Panc1 (cell line): ENCODE results near the gene KLHL8. TPM values are rescaled to one million over a fixed set of nuclear protein-coding genes. Genes with fewer than 3 reads are reported as not detected.

Source experiments
- ATAC-seq: fragments of 200-7000 bp; cut with Tn5 transposase; 2 replicates; pipeline ENCODE4 v1.9.1; 2020; ENCODE audit warnings: mild to moderate bottlenecking, moderate library complexity
- BruUV-seq: library from RNA; stranded (reverse); fragments of 400-500 nt; replicated peaks from 2 replicates; lab custom pipeline; 2021; lab: Mats Ljungman, UMichigan
- CTCF ChIA-PET: fragments of 300-600 bp; sonication (Branson Sonifier 250); formaldehyde crosslinking; loops from one replicate; lab custom pipeline; 2022; ENCODE audit warnings: antibody characterized with exemption; lab: Charles Lee
- POLR2A ChIA-PET: fragments of 300-600 bp; sonication (Branson Sonifier 250); formaldehyde crosslinking; loops from one replicate; lab custom pipeline; 2022; ENCODE audit warnings: antibody characterized with exemption; lab: Charles Lee
- DNase-seq: peaks from one replicate; pipeline ENCODE4 v3.0.0-alpha.2; 2010; ENCODE audit warnings: low read depth, low spot score
- H3K27ac ChIP-seq: 2 replicates; pipeline ENCODE4 v1.5.1; 2011; ENCODE audit warnings: mild to moderate bottlenecking, low read length, inconsistent platforms
- H3K27me3 ChIP-seq: fragments of 200-500 bp; sonication (Bioruptor generic); 2 replicates; pipeline ENCODE4 v1.6.0; 2014; ENCODE audit warnings: low read length, inconsistent platforms; ENCODE audit not compliant: control insufficient read depth, insufficient read depth
- H3K36me3 ChIP-seq: fragments of 200-500 bp; sonication (Bioruptor generic); 2 replicates; pipeline ENCODE4 v1.5.1; 2014; ENCODE audit warnings: inconsistent platforms, mild to moderate bottlenecking, low read length, moderate library complexity; ENCODE audit not compliant: control insufficient read depth, insufficient read depth
- H3K4me1 ChIP-seq: 2 replicates; pipeline ENCODE4 v1.5.1; 2011; ENCODE audit warnings: inconsistent platforms, mild to moderate bottlenecking, low read length, moderate library complexity; ENCODE audit not compliant: control insufficient read depth, insufficient read depth
- H3K4me3 ChIP-seq, 2 experiments: 2 replicates each; pipeline ENCODE4 v1.5.1; 2011 to 2012; ENCODE audit warnings: low read depth in 2 of 2, low read length in 2 of 2, mild to moderate bottlenecking in 2 of 2, inconsistent platforms in 1 of 2, moderate library complexity in 1 of 2
- H3K9me3 ChIP-seq: fragments of 200-500 bp; sonication (Bioruptor generic); 2 replicates; pipeline ENCODE4 v1.5.1; 2014; ENCODE audit warnings: low read depth, mild to moderate bottlenecking, inconsistent platforms, low read length, moderate library complexity; ENCODE audit not compliant: control insufficient read depth, insufficient read depth
- POLR2AphosphoS5 ChIP-seq: IDR thresholded peaks from 2 replicates; pipeline ENCODE4 v1.6.1; 2012; ENCODE audit warnings: mild to moderate bottlenecking, low read depth, low read length, moderate library complexity
- SIN3A ChIP-seq: IDR thresholded peaks from 2 replicates; pipeline ENCODE4 v1.6.1; 2012; ENCODE audit warnings: low read depth, mild to moderate bottlenecking, low read length, moderate library complexity, borderline replicate concordance; ENCODE audit not compliant: insufficient read depth
- TCF7L2 ChIP-seq: IDR thresholded peaks from 2 replicates; pipeline ENCODE4 v1.6.1; 2011; ENCODE audit warnings: mild to moderate bottlenecking, low read depth, low read length, inconsistent platforms
- in situ Hi-C: cut with HindIII; loops from 2 replicates; pipeline ENCODE4 v1.10.0; 2016; ENCODE audit warnings: low sequenced_read_pairs, low pct_unique_long_range_greater_than_20kb
- intact Hi-C: fragments of 100-400 bp; cut with micrococcal nuclease; formaldehyde crosslinking; loops from one replicate; pipeline ENCODE4 v1.10.0; 2022; ENCODE audit not compliant: unreplicated experiment
- total RNA-seq: library from RNA; stranded (reverse); gene quantifications from one replicate; pipeline ENCODE4 v1.2.1, GENCODE V29; 2021; ENCODE audit not compliant: unreplicated experiment
- TF ChIP-seq, protein P1 (sequence below), 2 experiments: IDR thresholded peaks; 2 replicates each; pipeline ENCODE4 v1.6.1; 2011 to 2012; ENCODE audit warnings: low read depth in 2 of 2, control low read depth in 1 of 2, low read length in 1 of 2, mild to moderate bottlenecking in 1 of 2, moderate library complexity in 1 of 2; ENCODE audit not compliant: insufficient read depth in 1 of 2
- TF ChIP-seq, protein P2 (sequence below): fragments of 450-650 bp; IDR thresholded peaks from 2 replicates; pipeline ENCODE4 v1.5.1; 2017; ENCODE audit warnings: mild to moderate bottlenecking

KLHL8 gene
- total RNA-seq, 1 experiment from 2014 or later = 9.0 TPM

DNA sequence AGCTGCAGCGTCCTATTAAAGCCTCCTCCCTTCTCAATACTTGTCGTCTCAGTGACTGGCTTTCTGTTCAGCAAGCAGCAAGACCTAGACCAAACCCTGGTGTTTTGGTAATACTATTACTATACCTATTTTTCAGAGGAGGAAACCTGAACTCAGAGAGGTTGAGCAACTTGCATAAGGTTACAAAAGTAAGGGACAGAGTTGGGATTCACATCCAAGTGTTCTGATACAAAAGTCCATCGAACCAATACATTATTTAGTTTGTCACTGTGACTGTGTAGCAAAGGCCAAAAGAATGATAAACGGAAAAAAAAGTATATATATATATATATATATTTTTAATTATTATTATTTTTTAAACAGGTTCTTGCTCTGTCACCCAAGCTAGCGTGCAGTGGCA is 29.9 kb upstream of the KLHL8 start:
- ChIA-PET CTCF (no interaction called here), POLR2A (no interaction called here)
- Histone ChIP-seq H3K9me3 (no peaks in the 10 kb centered on the region), H3K4me1 (no peaks in the 10 kb centered on the region), H3K36me3 (no peaks in the 10 kb centered on the region), H3K27ac (no peak overlapping the region), H3K27me3 (no peaks in the 10 kb centered on the region), H3K4me3 (no peak overlapping the region)
- ATAC-seq = no peak
- BruUV-seq = no TSS peak
- intact Hi-C loops (no loop called here), in situ Hi-C loops (no loop called here)
- TF ChIP-seq SIN3A = no peak
- TF ChIP-seq POLR2AphosphoS5 = no peak
- no peak for TF ChIP-seq TCF7L2
- TF ChIP-seq, protein P1, sequence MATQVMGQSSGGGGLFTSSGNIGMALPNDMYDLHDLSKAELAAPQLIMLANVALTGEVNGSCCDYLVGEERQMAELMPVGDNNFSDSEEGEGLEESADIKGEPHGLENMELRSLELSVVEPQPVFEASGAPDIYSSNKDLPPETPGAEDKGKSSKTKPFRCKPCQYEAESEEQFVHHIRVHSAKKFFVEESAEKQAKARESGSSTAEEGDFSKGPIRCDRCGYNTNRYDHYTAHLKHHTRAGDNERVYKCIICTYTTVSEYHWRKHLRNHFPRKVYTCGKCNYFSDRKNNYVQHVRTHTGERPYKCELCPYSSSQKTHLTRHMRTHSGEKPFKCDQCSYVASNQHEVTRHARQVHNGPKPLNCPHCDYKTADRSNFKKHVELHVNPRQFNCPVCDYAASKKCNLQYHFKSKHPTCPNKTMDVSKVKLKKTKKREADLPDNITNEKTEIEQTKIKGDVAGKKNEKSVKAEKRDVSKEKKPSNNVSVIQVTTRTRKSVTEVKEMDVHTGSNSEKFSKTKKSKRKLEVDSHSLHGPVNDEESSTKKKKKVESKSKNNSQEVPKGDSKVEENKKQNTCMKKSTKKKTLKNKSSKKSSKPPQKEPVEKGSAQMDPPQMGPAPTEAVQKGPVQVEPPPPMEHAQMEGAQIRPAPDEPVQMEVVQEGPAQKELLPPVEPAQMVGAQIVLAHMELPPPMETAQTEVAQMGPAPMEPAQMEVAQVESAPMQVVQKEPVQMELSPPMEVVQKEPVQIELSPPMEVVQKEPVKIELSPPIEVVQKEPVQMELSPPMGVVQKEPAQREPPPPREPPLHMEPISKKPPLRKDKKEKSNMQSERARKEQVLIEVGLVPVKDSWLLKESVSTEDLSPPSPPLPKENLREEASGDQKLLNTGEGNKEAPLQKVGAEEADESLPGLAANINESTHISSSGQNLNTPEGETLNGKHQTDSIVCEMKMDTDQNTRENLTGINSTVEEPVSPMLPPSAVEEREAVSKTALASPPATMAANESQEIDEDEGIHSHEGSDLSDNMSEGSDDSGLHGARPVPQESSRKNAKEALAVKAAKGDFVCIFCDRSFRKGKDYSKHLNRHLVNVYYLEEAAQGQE (IDR thresholded peaks at IDR 0.05; ENCODE audit: insufficient read depth in 1 of 2, low read depth in 2 of 2, low read length in 1 of 2) = no peak
- TF ChIP-seq, protein P2, sequence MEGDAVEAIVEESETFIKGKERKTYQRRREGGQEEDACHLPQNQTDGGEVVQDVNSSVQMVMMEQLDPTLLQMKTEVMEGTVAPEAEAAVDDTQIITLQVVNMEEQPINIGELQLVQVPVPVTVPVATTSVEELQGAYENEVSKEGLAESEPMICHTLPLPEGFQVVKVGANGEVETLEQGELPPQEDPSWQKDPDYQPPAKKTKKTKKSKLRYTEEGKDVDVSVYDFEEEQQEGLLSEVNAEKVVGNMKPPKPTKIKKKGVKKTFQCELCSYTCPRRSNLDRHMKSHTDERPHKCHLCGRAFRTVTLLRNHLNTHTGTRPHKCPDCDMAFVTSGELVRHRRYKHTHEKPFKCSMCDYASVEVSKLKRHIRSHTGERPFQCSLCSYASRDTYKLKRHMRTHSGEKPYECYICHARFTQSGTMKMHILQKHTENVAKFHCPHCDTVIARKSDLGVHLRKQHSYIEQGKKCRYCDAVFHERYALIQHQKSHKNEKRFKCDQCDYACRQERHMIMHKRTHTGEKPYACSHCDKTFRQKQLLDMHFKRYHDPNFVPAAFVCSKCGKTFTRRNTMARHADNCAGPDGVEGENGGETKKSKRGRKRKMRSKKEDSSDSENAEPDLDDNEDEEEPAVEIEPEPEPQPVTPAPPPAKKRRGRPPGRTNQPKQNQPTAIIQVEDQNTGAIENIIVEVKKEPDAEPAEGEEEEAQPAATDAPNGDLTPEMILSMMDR = no peak
- no peak for DNase-seq

DNA sequence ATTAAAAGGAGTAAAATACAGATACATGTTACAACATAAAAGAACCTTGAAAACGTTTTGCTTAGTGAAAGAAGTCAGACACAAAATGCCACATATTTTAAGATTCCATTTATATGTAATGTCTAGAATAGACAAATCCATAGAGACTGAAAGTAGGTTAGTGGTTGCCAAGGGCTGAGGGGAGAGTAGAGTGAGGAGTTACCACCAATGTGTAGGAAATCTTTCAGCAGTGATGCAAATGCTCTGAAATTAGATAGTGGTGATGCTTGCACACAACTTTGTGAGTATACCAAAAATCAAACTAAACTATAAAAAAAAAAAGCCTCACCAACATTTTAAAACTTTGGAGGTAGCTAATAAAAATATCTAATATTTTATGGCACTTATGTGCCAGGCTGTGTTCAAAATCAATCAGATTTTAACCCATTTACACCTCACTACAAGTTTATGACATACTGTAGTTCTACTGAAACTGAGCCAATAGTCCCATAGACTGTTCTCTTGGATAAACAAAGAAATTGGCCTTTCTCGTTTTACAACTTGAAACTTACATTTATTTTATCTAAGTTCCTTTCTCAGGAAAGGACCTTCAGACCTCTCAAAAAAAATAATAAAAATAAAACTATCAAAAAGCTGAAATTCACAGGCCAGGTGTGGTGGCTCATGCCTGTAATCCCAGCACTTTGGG is 29.1 kb upstream of the KLHL8 start:
- no peak for DNase-seq
- no peak for ATAC-seq
- Histone ChIP-seq H3K27me3 (no peaks in the 10 kb centered on the region), H3K27ac (no peak overlapping the region), H3K4me1 (no peaks in the 10 kb centered on the region), H3K4me3 (no peak overlapping the region), H3K36me3 (no peaks in the 10 kb centered on the region), H3K9me3 (no peaks in the 10 kb centered on the region)
- intact Hi-C loops (no loop called here), in situ Hi-C loops (no loop called here)
- BruUV-seq = no TSS peak
- CTCF ChIA-PET = no interaction called here
- TF ChIP-seq, protein P2 = no peak
- TF ChIP-seq, protein P1 (IDR thresholded peaks at IDR 0.05; ENCODE audit: insufficient read depth in 1 of 2, low read depth in 2 of 2, low read length in 1 of 2) = no peak
- no peak for TF ChIP-seq POLR2AphosphoS5
- TF ChIP-seq TCF7L2 = no peak
- TF ChIP-seq SIN3A = no peak
- POLR2A ChIA-PET = no interaction called here
